ENCODE measurements around the gene PSMA3. TPM values are rescaled to one million over a fixed set of nuclear protein-coding genes. Genes with fewer than 3 reads are reported as not detected.

The PSMA3 gene
- total RNA-seq, 1 donor from 2014 or later = 112 TPM

GRCh38 chr14:58298477-58299400, 54.1 kb downstream of the PSMA3 start, which contains the start of gene ARID4A:
ARID4A (plus strand) TSS chr14:58298555; CDS start chr14:58299855, 1,300 bp downstream.
- ATAC-seq = peak; percentile 60
- DNase-seq (ENCODE audit: low spot score) = peak; percentile 95

- DNase-seq (ENCODE audit: low spot score) = peak; percentile 58
- ATAC-seq = peak; percentile 0
These were observed 55.0 kb downstream of the PSMA3 start for GRCh38 chr14:58299401-58300330.

GRCh38 chr14:58301416-58301815, 56.8 kb downstream of the PSMA3 start:
- DNase-seq (ENCODE audit: low spot score) (peak; percentile 71), ATAC-seq (peak; percentile 6)

GRCh38 chr14:58305730-58306129, 61.1 kb downstream of the PSMA3 start:
- ATAC-seq = no peak
- no peak for DNase-seq (ENCODE audit: low spot score)

- DNase-seq (ENCODE audit: low spot score) (no peak), ATAC-seq (peak; percentile 61)
These were observed 63.1 kb downstream of the PSMA3 start for GRCh38 chr14:58307597-58308316.

GRCh38 chr14:58309086-58309485, 64.4 kb downstream of the PSMA3 start:
- ATAC-seq (no peak), DNase-seq (ENCODE audit: low spot score) (no peak)

GRCh38 chr14:58313699-58314098, 69.1 kb downstream of the PSMA3 start:
- DNase-seq (ENCODE audit: low spot score) (no peak), ATAC-seq (peak; percentile 79)

- ATAC-seq (no peak), DNase-seq (ENCODE audit: low spot score) (no peak)
These were observed 71.0 kb downstream of the PSMA3 start for GRCh38 chr14:58315606-58316005.

Other genes with a start within 250 kb of the PSMA3 start
- 0.96 TPM for gene ARMH4, start 92.6 kb upstream of the PSMA3 start, total RNA-seq
- 17.2 TPM for gene ACTR10, start 44.7 kb upstream of the PSMA3 start, total RNA-seq
- 16.7 TPM for gene ARID4A, start 53.7 kb downstream of the PSMA3 start, total RNA-seq
- gene TOMM20L, start 151.1 kb downstream of the PSMA3 start, total RNA-seq = not detected
- 8.7 TPM for gene TIMM9, start 182.7 kb downstream of the PSMA3 start, total RNA-seq
- 5.6 TPM for gene KIAA0586, start 182.9 kb downstream of the PSMA3 start, total RNA-seq

Data from left lobe of liver (tissue), 2 donors.